ENCODE results near the gene FRYL.

FRYL gene

GRCh38 chr4:48449151-48449550 lies 330.9 kb downstream of the FRYL start:
- TF ChIP-seq ZFX (IDR thresholded peaks at IDR 0.05; ENCODE audit: borderline replicate concordance) = no peak
- no peak for TF ChIP-seq CTCF (IDR thresholded peaks at IDR 0.05)
- H3K27ac ChIP-seq = no peak overlapping the region

All from 22Rv1 (cell line).